Measurements from ENCODE around the gene SPATA25.

- TF ChIP-seq, protein P1, sequence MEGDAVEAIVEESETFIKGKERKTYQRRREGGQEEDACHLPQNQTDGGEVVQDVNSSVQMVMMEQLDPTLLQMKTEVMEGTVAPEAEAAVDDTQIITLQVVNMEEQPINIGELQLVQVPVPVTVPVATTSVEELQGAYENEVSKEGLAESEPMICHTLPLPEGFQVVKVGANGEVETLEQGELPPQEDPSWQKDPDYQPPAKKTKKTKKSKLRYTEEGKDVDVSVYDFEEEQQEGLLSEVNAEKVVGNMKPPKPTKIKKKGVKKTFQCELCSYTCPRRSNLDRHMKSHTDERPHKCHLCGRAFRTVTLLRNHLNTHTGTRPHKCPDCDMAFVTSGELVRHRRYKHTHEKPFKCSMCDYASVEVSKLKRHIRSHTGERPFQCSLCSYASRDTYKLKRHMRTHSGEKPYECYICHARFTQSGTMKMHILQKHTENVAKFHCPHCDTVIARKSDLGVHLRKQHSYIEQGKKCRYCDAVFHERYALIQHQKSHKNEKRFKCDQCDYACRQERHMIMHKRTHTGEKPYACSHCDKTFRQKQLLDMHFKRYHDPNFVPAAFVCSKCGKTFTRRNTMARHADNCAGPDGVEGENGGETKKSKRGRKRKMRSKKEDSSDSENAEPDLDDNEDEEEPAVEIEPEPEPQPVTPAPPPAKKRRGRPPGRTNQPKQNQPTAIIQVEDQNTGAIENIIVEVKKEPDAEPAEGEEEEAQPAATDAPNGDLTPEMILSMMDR (IDR thresholded peaks at IDR 0.05) = no peak
- no peak for TF ChIP-seq POLR2A (IDR thresholded peaks at IDR 0.05)
Measured at GRCh38 chr20:45908084-45908483, 20.7 kb upstream of the SPATA25 start.
